Peyer's patch (tissue), 4 donors: ENCODE results near the gene DOCK11. TPM values are rescaled to one million over a fixed set of nuclear protein-coding genes. Genes with fewer than 3 reads are reported as not detected.

ENCODE experiments used
- DNase-seq, 3 donors: peaks; one replicate each; pipeline ENCODE4 v3.0.0-alpha.2; 2017 to 2019
- H3K27ac ChIP-seq, 4 donors: fragments of 200-600 bp; sonication (generic); one replicate each; pipeline ENCODE4 v1.5.1; 2016 to 2019
- H3K27me3 ChIP-seq, 2 donors: fragments of 200-600 bp; sonication (generic); one replicate each; pipeline ENCODE4 v1.5.1; 2019
- H3K36me3 ChIP-seq, 3 donors: fragments of 200-600 bp; sonication (generic); one replicate each; pipeline ENCODE4 v1.5.1; 2016 to 2019
- H3K4me1 ChIP-seq, 4 donors: fragments of 200-600 bp; sonication (generic); one replicate each; pipeline ENCODE4 v1.5.1; 2016 to 2019
- H3K4me3 ChIP-seq, 4 donors: fragments of 200-600 bp; sonication (generic); 1 replicate in 3 of 4; 2 replicates in 1 of 4; pipeline ENCODE4 v1.5.1; 2016 to 2019; ENCODE audit warnings: mild to moderate bottlenecking in 1 of 4
- H3K9me3 ChIP-seq, 4 donors: fragments of 200-600 bp; sonication (generic); one replicate each; pipeline ENCODE4 v1.5.1; 2016 to 2019; ENCODE audit warnings: mild to moderate bottlenecking in 1 of 4
- POLR2A ChIP-seq, 2 donors: fragments of 450-650 bp; IDR thresholded peaks; one replicate each; pipeline ENCODE4 v1.5.1; 2017; ENCODE audit warnings: antibody characterized with exemption in 2 of 2, mild to moderate bottlenecking in 2 of 2, moderate library complexity in 2 of 2
- total RNA-seq, 4 donors: library from RNA; depleted of rRNA; stranded (reverse); fragments of >200 nt; gene quantifications; one replicate each; pipeline ENCODE4 v1.1.0, GENCODE V29; 2016
- TF ChIP-seq, protein P1 (sequence below), 6 experiments: fragments of 450-650 bp in 4 of 6; fragments of 200-600 bp in 2 of 6; sonication (generic) in 1 of 6; IDR thresholded peaks; one replicate each; pipeline ENCODE4 v1.5.1; 2017 to 2019; ENCODE audit warnings: antibody characterized with exemption in 6 of 6, mild to moderate bottlenecking in 3 of 6, moderate library complexity in 1 of 6

Gene DOCK11
- total RNA-seq, 4 donors from 2014 or later: 5.6 to 34.7 (median 10.4) TPM

DNA sequence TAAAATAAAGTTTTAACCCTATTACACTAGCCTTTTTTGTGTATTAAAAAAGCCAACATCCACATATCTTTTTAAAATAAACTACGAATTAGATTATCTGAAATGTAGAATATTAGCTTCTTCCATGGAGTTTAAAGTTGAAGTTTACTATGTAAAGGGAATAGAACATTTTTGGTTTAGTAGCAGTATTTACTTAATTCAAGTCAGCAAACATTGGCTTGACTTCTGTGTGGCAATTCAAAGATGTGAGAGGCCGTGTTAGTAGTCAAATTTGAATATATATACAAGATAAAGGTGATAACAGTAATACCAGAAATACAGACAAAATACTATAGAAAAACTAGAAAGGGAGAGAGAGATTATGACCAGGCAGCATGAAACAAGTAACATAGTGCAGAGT lies 116.7 kb downstream of the DOCK11 start:
- DNase-seq: no peak
- H3K4me3 ChIP-seq: no peak overlapping the region
- H3K9me3 ChIP-seq: no peaks in the 10 kb centered on the region
- H3K27me3 ChIP-seq: no peaks in the 10 kb centered on the region
- H3K36me3 ChIP-seq: no peaks in the 10 kb centered on the region
- H3K27ac ChIP-seq: no peak overlapping the region
- H3K4me1 ChIP-seq: no peaks in the 10 kb centered on the region
- TF ChIP-seq, protein P1, sequence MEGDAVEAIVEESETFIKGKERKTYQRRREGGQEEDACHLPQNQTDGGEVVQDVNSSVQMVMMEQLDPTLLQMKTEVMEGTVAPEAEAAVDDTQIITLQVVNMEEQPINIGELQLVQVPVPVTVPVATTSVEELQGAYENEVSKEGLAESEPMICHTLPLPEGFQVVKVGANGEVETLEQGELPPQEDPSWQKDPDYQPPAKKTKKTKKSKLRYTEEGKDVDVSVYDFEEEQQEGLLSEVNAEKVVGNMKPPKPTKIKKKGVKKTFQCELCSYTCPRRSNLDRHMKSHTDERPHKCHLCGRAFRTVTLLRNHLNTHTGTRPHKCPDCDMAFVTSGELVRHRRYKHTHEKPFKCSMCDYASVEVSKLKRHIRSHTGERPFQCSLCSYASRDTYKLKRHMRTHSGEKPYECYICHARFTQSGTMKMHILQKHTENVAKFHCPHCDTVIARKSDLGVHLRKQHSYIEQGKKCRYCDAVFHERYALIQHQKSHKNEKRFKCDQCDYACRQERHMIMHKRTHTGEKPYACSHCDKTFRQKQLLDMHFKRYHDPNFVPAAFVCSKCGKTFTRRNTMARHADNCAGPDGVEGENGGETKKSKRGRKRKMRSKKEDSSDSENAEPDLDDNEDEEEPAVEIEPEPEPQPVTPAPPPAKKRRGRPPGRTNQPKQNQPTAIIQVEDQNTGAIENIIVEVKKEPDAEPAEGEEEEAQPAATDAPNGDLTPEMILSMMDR (IDR thresholded peaks at IDR 0.05): no peak
- no peak for TF ChIP-seq POLR2A (IDR thresholded peaks at IDR 0.05)

DNA sequence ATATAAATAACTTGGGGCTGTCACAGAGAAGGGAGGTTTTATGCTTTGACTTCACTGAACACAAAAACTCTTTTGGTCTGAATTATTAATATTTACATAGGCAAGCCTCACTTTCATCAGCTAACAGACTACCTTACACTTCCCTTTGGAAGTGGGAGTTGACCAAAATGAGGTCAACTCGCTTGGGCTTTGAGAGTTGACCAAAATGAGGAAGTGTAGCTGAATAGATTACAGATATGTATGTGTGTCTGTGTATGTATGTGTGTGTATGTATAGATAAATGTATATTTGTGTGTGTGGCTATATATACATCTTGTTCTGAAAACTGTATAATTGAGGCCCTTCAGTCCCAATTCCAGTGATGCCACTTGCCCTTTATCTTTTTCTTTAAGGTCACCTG lies 118.5 kb downstream of the DOCK11 start:
- no peaks in the 10 kb centered on the region for H3K36me3 ChIP-seq
- H3K27me3 ChIP-seq: no peaks in the 10 kb centered on the region
- no peak overlapping the region for H3K27ac ChIP-seq
- H3K9me3 ChIP-seq: no peaks in the 10 kb centered on the region
- no peak for DNase-seq
- TF ChIP-seq POLR2A (IDR thresholded peaks at IDR 0.05): no peak
- TF ChIP-seq, protein P1 (IDR thresholded peaks at IDR 0.05): no peak
- H3K4me1 ChIP-seq: no peaks in the 10 kb centered on the region
- H3K4me3 ChIP-seq: no peak overlapping the region

DNA sequence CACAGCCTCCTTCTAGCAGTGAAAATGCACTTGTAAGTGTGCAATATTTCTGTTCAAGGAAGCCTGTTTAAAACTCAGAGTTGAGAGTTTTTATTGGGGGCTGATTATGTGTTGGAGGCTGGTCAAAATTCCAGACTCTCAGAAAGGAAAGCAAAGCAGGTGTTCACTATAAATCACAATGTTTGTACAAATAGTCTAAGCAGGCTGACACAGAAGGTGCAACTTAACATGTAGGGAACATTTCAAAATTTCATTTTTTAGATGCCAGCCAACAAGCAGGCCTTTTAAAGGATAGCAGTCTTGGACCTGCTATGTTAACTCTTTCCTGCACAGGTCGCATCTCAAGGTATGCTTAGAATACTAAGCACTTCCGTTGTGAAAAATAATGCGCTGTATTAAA lies 119.5 kb downstream of the DOCK11 start:
- Histone ChIP-seq H3K4me1 (no peaks in the 10 kb centered on the region), H3K27ac (no peak overlapping the region), H3K36me3 (no peaks in the 10 kb centered on the region), H3K27me3 (no peaks in the 10 kb centered on the region), H3K9me3 (no peaks in the 10 kb centered on the region), H3K4me3 (no peak overlapping the region)
- no peak for DNase-seq
- TF ChIP-seq, protein P1 (IDR thresholded peaks at IDR 0.05): no peak
- no peak for TF ChIP-seq POLR2A (IDR thresholded peaks at IDR 0.05)

DNA sequence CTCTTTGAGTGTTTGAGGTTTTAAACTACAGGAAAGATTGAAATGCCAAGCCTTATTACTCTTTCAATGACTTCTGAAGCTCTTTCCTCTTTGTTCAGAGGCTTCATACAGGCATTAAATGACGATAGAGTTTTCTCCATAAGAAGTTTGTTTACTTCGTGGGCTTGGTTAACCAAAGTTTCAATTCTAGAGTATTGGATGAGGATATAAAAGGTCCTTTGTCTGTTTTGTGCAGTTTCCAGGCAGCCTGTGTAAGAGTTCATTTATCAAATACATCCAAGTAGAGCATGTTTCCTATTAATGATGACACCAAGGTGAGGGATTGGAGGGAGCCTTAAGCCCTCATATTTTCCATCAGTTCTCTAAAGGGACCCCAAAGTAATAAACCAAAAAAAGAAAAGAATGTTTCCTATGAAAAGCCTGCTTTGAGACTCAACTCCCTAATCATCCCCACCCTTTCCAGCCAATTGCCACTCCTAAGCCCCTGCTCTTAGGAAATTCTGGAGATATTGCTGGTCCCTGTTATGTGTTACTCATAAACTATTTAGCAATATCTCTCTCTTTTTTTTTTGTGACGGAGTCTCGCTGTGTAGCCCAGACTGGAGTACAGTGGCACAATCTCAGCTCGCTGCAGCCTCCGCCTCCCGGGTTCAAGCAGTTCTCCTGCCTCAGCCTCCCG lies 125.6 kb downstream of the DOCK11 start:
- Histone ChIP-seq H3K4me1 (no peaks in the 10 kb centered on the region), H3K9me3 (no peaks in the 10 kb centered on the region), H3K27ac (no peak overlapping the region)

DNA sequence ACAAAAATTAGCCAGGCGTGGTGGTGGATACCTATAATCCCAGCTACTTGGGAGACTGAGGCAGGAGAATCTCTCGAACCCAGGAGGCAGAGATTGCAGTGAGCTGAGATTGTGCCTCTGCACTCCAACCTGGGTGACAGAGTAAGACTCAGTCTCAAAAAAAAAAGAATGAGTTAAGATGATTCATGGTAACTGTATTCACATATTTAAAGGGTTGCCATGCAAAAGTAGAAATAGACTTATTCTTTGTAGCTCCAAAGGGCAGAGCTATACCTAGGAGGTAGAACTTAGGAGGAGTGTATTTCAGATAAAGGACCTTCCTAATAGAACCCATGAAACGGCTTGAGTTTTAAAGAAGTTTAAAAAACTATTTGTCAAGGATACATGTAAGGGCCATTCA lies 127.4 kb downstream of the DOCK11 start:
- Histone ChIP-seq H3K4me3 (no peak overlapping the region), H3K27ac (no peak overlapping the region), H3K36me3 (no peaks in the 10 kb centered on the region), H3K4me1 (no peaks in the 10 kb centered on the region), H3K27me3 (no peaks in the 10 kb centered on the region), H3K9me3 (no peaks in the 10 kb centered on the region)
- TF ChIP-seq, protein P1 (IDR thresholded peaks at IDR 0.05): no peak
- TF ChIP-seq POLR2A (IDR thresholded peaks at IDR 0.05): no peak
- no peak for DNase-seq

More for the DNA sequence above, 125.6 kb downstream of the DOCK11 start:
- no peak for DNase-seq
- TF ChIP-seq POLR2A (IDR thresholded peaks at IDR 0.05): no peak
- TF ChIP-seq, protein P1 (IDR thresholded peaks at IDR 0.05): no peak
- H3K27me3 ChIP-seq: no peaks in the 10 kb centered on the region
- H3K4me3 ChIP-seq: no peak overlapping the region
- no peaks in the 10 kb centered on the region for H3K36me3 ChIP-seq
